ENCODE results near the gene RASGRF2.

DNA sequence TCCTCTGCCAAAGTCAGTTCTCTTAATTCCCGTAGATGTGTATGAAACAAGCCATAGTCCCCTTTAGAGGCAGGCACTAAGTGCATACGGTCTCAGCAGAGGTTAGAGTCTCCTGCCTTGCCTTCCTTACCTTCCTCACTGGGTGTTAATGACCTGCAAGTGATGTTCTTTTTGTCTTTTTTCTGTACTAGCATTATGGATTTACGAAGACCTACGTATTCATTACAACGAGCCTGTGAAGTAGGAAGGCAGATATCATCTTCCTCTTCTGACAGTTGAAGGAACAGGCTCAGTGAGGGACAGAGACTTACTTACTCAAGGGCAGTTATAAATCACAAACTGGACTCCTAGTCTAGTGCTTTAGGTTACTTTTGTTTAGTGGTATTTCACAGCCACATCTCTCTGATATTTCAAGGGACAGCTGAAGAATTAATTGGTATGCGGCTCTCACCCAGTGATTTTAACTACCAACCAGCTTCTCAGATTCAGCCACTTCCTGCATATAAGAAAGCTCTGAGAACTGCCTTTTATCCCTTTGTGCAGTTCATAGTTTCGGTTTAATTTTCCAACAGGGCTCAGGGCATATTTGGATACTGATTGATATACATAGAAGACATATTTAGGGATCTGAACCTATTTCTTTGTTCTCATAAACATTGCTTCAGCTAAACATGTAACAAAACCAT is 187.9 kb downstream of the RASGRF2 start:
- TF ChIP-seq EGR1 (IDR thresholded peaks at IDR 0.05), result no peak
- no peak for TF ChIP-seq YY1 (IDR thresholded peaks at IDR 0.05; ENCODE audit: low read depth)
- TF ChIP-seq, protein P1, sequence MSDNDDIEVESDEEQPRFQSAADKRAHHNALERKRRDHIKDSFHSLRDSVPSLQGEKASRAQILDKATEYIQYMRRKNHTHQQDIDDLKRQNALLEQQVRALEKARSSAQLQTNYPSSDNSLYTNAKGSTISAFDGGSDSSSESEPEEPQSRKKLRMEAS (IDR thresholded peaks at IDR 0.05), result no peak
- TF ChIP-seq TCF12 (IDR thresholded peaks at IDR 0.05; ENCODE audit: low read depth), result no peak
- no peak for TF ChIP-seq EP300 (IDR thresholded peaks at IDR 0.05; ENCODE audit: borderline replicate concordance)
- TF ChIP-seq RAD21 (IDR thresholded peaks at IDR 0.05; ENCODE audit: low read depth), result no peak
- TF ChIP-seq, protein P2, sequence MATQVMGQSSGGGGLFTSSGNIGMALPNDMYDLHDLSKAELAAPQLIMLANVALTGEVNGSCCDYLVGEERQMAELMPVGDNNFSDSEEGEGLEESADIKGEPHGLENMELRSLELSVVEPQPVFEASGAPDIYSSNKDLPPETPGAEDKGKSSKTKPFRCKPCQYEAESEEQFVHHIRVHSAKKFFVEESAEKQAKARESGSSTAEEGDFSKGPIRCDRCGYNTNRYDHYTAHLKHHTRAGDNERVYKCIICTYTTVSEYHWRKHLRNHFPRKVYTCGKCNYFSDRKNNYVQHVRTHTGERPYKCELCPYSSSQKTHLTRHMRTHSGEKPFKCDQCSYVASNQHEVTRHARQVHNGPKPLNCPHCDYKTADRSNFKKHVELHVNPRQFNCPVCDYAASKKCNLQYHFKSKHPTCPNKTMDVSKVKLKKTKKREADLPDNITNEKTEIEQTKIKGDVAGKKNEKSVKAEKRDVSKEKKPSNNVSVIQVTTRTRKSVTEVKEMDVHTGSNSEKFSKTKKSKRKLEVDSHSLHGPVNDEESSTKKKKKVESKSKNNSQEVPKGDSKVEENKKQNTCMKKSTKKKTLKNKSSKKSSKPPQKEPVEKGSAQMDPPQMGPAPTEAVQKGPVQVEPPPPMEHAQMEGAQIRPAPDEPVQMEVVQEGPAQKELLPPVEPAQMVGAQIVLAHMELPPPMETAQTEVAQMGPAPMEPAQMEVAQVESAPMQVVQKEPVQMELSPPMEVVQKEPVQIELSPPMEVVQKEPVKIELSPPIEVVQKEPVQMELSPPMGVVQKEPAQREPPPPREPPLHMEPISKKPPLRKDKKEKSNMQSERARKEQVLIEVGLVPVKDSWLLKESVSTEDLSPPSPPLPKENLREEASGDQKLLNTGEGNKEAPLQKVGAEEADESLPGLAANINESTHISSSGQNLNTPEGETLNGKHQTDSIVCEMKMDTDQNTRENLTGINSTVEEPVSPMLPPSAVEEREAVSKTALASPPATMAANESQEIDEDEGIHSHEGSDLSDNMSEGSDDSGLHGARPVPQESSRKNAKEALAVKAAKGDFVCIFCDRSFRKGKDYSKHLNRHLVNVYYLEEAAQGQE (IDR thresholded peaks at IDR 0.05; ENCODE audit: low read depth), result no peak

Data from Ishikawa (cell line).